Measurements from ENCODE around the gene FAM219A. TPM values are rescaled to one million over a fixed set of nuclear protein-coding genes. Genes with fewer than 3 reads are reported as not detected.

Gene FAM219A
- total RNA-seq, 1 experiment from 2014 or later, result 38.6 TPM

- no peak overlapping the region for H3K4me3 ChIP-seq (ENCODE audit: low read depth in 2 of 2, low read length in 2 of 2)
- no peak for DNase-seq (ENCODE audit: low read depth, low spot score)
- BruUV-seq (replicated peaks), result no TSS peak
- no peaks in the 10 kb centered on the region for H3K9me3 ChIP-seq (ENCODE audit: control insufficient read depth, insufficient read depth, low read depth, low read length)
- intact Hi-C loops (cut with micrococcal nuclease; ENCODE audit: unreplicated experiment), result loop anchor here (5.0 kb wide), 2 partner anchors 148 to 188 kb away; partner anchors contain the start of gene CNTFR
- H3K36me3 ChIP-seq (ENCODE audit: control insufficient read depth, insufficient read depth, low read length), result no peaks in the 10 kb centered on the region; the same call in none of the 2 replicates
- in situ Hi-C loops (cut with HindIII; ENCODE audit: low pct_unique_long_range_greater_than_20kb, low sequenced_read_pairs), result no loop called here
- no peaks in the 10 kb centered on the region for H3K4me1 ChIP-seq (ENCODE audit: control insufficient read depth, insufficient read depth, low read length)
- no peak for TF ChIP-seq POLR2AphosphoS5 (IDR thresholded peaks at IDR 0.05; ENCODE audit: low read depth, low read length)
- TF ChIP-seq REST (IDR thresholded peaks at IDR 0.05; ENCODE audit: insufficient read depth in 1 of 2, low read depth in 2 of 2, low read length in 1 of 2), result no peak
- no peak for TF ChIP-seq CTCF (IDR thresholded peaks at IDR 0.05)
- TF ChIP-seq SIN3A (IDR thresholded peaks at IDR 0.05; ENCODE audit: borderline replicate concordance, insufficient read depth, low read depth, low read length), result no peak
- TF ChIP-seq TCF7L2 (IDR thresholded peaks at IDR 0.05; ENCODE audit: low read depth, low read length), result no peak
- H3K27me3 ChIP-seq (ENCODE audit: control insufficient read depth, insufficient read depth, low read length), result no peaks in the 10 kb centered on the region
- no peak for ATAC-seq
- no peak overlapping the region for H3K27ac ChIP-seq (ENCODE audit: low read length)
- ChIA-PET POLR2A (no interaction called here), CTCF (no interaction called here)
Measured at GRCh38 chr9:34399729-34400128, 58.6 kb downstream of the FAM219A start.

GRCh38 chr9:34398875-34399274 is 59.5 kb downstream of the FAM219A start:
- TF ChIP-seq POLR2AphosphoS5 (IDR thresholded peaks at IDR 0.05; ENCODE audit: low read depth, low read length) (no peak), CTCF (IDR thresholded peaks at IDR 0.05) (no peak), REST (IDR thresholded peaks at IDR 0.05; ENCODE audit: insufficient read depth in 1 of 2, low read depth in 2 of 2, low read length in 1 of 2) (no peak), SIN3A (IDR thresholded peaks at IDR 0.05; ENCODE audit: borderline replicate concordance, insufficient read depth, low read depth, low read length) (no peak), TCF7L2 (IDR thresholded peaks at IDR 0.05; ENCODE audit: low read depth, low read length) (no peak)
- POLR2A ChIA-PET, result no interaction called here
- no peak for DNase-seq (ENCODE audit: low read depth, low spot score)
- no peak overlapping the region for H3K4me3 ChIP-seq (ENCODE audit: low read depth in 2 of 2, low read length in 2 of 2)
- H3K4me1 ChIP-seq (ENCODE audit: control insufficient read depth, insufficient read depth, low read length), result no peaks in the 10 kb centered on the region
- ATAC-seq, result no peak
- in situ Hi-C loops (cut with HindIII; ENCODE audit: low pct_unique_long_range_greater_than_20kb, low sequenced_read_pairs), result no loop called here
- H3K9me3 ChIP-seq (ENCODE audit: control insufficient read depth, insufficient read depth, low read depth, low read length), result no peaks in the 10 kb centered on the region
- CTCF ChIA-PET, result no interaction called here
- intact Hi-C loops (cut with micrococcal nuclease; ENCODE audit: unreplicated experiment), result no loop called here
- no peaks in the 10 kb centered on the region for H3K27me3 ChIP-seq (ENCODE audit: control insufficient read depth, insufficient read depth, low read length)
- no peak overlapping the region for H3K27ac ChIP-seq (ENCODE audit: low read length)
- no peaks in the 10 kb centered on the region; the same call in none of the 2 replicates for H3K36me3 ChIP-seq (ENCODE audit: control insufficient read depth, insufficient read depth, low read length)
- no TSS peak for BruUV-seq (replicated peaks)
